Dedifferentiated amniotic fluid mesenchymal stem cell (primary cell): ENCODE measurements around the gene ANKS1B.

Experiments used
- DNase-seq: peaks from one replicate; pipeline ENCODE4 v3.0.0-alpha.2; 2016; ENCODE audit errors: extremely low spot score

The ANKS1B gene

GRCh38 chr12:98737322-98737712, 1247.4 kb downstream of the ANKS1B start:
- no peak for DNase-seq

- no peak for DNase-seq
Measured at GRCh38 chr12:98736352-98737321, 1248.1 kb downstream of the ANKS1B start.

- DNase-seq: no peak
Measured at GRCh38 chr12:98735821-98736220, 1248.9 kb downstream of the ANKS1B start.

GRCh38 chr12:98733667-98734350, 1250.9 kb downstream of the ANKS1B start:
- no peak for DNase-seq

GRCh38 chr12:98730412-98730811, 1254.3 kb downstream of the ANKS1B start:
- no peak for DNase-seq

- no peak for DNase-seq
Measured at GRCh38 chr12:98727196-98727595, 1257.5 kb downstream of the ANKS1B start.

GRCh38 chr12:98725476-98726247, 1259.1 kb downstream of the ANKS1B start:
- DNase-seq: peak; percentile 57

GRCh38 chr12:98724384-98725155, 1260.2 kb downstream of the ANKS1B start:
- DNase-seq: no peak

GRCh38 chr12:98721204-98721702, 1263.5 kb downstream of the ANKS1B start:
- no peak for DNase-seq

GRCh38 chr12:98719515-98720504, 1264.9 kb downstream of the ANKS1B start:
- no peak for DNase-seq

GRCh38 chr12:98714426-98714825, 1270.3 kb downstream of the ANKS1B start:
- DNase-seq: no peak

- DNase-seq: no peak
Measured at GRCh38 chr12:98709022-98709421, 1275.7 kb downstream of the ANKS1B start.

GRCh38 chr12:98701166-98701565, 1283.6 kb downstream of the ANKS1B start:
- DNase-seq: no peak

- DNase-seq: no peak
Measured at GRCh38 chr12:98699586-98699985, 1285.2 kb downstream of the ANKS1B start.

- DNase-seq: peak; percentile 19
Measured at GRCh38 chr12:98698603-98699463, 1285.9 kb downstream of the ANKS1B start.

GRCh38 chr12:98697209-98697608, 1287.5 kb downstream of the ANKS1B start:
- no peak for DNase-seq

- DNase-seq: no peak
Measured at GRCh38 chr12:98696036-98696646, 1288.6 kb downstream of the ANKS1B start.

GRCh38 chr12:98691351-98691750, 1293.4 kb downstream of the ANKS1B start:
- no peak for DNase-seq
